Measurements from ENCODE around the gene ZBTB7B. TPM values are rescaled to one million over a fixed set of nuclear protein-coding genes. Genes with fewer than 3 reads are reported as not detected.
A peak's percentile ranks its signal among the peaks of the same experiment; 100 is the strongest.

Gene ZBTB7B
- total RNA-seq, 1 experiment from 2014 or later, result 44.1 TPM

DNA sequence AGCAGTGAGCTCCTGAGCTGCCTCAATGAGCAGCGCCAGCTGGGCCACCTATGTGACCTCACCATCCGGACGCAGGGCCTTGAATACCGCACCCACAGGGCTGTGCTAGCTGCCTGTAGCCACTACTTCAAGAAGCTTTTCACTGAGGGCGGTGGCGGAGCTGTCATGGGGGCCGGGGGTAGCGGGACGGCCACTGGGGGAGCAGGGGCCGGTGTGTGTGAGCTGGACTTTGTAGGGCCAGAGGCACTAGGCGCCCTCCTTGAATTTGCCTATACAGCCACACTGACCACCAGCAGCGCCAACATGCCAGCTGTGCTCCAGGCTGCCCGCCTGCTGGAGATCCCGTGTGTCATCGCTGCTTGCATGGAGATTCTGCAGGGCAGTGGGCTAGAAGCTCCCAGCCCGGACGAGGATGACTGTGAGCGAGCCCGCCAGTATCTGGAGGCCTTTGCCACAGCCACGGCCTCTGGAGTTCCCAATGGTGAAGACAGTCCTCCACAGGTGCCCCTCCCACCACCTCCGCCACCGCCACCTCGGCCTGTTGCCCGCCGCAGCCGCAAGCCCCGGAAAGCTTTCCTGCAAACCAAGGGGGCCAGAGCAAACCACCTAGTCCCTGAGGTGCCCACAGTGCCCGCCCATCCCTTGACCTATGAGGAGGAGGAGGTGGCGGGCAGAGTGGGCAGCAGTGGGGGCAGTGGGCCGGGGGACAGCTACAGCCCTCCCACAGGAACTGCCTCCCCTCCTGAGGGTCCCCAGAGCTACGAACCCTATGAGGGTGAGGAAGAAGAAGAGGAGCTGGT, 12.3 kb downstream of the ZBTB7B start:
- Histone ChIP-seq H2AFZ (no peak overlapping the region), H4K20me1 (ENCODE audit: insufficient read depth) (peaks cover 23% of the 10 kb centered on the region), H3K79me2 (ENCODE audit: low read depth) (peaks cover 4% of the 10 kb centered on the region; the same call in 1 of the 2 replicates), H3K9me2 (ENCODE audit: insufficient read depth) (no peaks in the 10 kb centered on the region), H3F3A (ENCODE audit: insufficient read depth, low read depth) (peaks cover 37% of the 10 kb centered on the region), H3K9me3 (ENCODE audit: insufficient read depth, low read depth) (no peaks in the 10 kb centered on the region), H3K27ac (no peak overlapping the region), H3K4me3 (no peak overlapping the region), H3K4me1 (replicated peaks; ENCODE audit: insufficient read depth) (peaks cover 28% of the 10 kb centered on the region), H3K27me3 (ENCODE audit: insufficient read depth, low read depth) (no peaks in the 10 kb centered on the region), H3K36me3 (ENCODE audit: low read depth) (no peaks in the 10 kb centered on the region), H3K4me2 (no peak overlapping the region)
- intact Hi-C loops (cut with micrococcal nuclease; ENCODE audit: unreplicated experiment), result no loop called here
- BruUV-seq (replicated peaks), result no TSS peak
- ChIA-PET CTCF (interaction anchor here (0.5 kb wide), 1 partner anchor 68 kb away, joined by 7 read pairs; no protein-coding TSS in a partner anchor), POLR2A (ENCODE audit: unreplicated experiment) (no interaction called here)
- DNase-seq, result no peak
- TF ChIP-seq, protein P1, sequence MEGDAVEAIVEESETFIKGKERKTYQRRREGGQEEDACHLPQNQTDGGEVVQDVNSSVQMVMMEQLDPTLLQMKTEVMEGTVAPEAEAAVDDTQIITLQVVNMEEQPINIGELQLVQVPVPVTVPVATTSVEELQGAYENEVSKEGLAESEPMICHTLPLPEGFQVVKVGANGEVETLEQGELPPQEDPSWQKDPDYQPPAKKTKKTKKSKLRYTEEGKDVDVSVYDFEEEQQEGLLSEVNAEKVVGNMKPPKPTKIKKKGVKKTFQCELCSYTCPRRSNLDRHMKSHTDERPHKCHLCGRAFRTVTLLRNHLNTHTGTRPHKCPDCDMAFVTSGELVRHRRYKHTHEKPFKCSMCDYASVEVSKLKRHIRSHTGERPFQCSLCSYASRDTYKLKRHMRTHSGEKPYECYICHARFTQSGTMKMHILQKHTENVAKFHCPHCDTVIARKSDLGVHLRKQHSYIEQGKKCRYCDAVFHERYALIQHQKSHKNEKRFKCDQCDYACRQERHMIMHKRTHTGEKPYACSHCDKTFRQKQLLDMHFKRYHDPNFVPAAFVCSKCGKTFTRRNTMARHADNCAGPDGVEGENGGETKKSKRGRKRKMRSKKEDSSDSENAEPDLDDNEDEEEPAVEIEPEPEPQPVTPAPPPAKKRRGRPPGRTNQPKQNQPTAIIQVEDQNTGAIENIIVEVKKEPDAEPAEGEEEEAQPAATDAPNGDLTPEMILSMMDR (conservative IDR thresholded peaks at IDR 0.05), result no peak
- TF ChIP-seq EZH2 (IDR thresholded peaks at IDR 0.05; ENCODE audit: low read depth), result no peak

DNA sequence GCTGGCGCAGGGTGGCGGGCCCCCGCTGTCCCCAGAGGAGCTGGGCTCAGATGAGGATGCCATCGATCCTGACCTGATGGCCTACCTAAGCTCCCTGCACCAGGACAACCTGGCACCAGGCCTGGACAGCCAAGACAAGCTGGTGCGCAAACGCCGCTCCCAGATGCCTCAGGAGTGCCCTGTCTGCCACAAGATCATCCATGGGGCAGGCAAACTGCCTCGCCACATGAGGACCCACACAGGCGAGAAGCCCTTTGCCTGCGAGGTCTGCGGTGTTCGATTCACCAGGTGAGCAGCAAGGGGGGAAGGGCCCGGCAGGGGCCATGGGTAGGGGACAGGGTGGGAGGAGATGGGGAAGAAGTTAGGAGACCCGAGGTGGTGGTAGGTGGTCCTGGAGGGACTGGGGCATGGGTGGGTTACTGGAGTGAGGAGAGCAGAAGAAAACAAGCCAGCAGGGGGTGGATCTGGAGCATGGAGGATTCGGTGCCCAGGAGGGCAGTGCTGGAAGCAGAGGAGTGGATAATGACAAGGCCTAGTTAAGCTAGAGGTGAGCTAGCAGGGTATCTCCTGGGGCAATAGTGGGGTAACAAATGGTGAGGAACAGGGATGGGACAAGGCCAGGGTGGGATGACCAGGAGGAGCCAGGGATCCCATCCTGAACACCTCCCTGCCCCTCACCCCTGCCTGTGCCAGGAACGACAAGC, 13.1 kb downstream of the ZBTB7B start:
- H3K9me2 ChIP-seq (ENCODE audit: insufficient read depth), result no peaks in the 10 kb centered on the region
- ChIA-PET POLR2A (ENCODE audit: unreplicated experiment) (interaction anchor here (0.6 to 0.7 kb wide), 2 partner anchors 10 to 12 kb away, joined by 4 to 5 read pairs; no protein-coding TSS in a partner anchor), CTCF (no interaction called here)
- peaks cover 4% of the 10 kb centered on the region; the same call in 1 of the 2 replicates for H3K79me2 ChIP-seq (ENCODE audit: low read depth)
- H3K4me3 ChIP-seq, result no peak overlapping the region
- no peaks in the 10 kb centered on the region for H3K27me3 ChIP-seq (ENCODE audit: insufficient read depth, low read depth)
- TF ChIP-seq EZH2 (IDR thresholded peaks at IDR 0.05; ENCODE audit: low read depth), result no peak
- TF ChIP-seq, protein P1 (conservative IDR thresholded peaks at IDR 0.05), result no peak
- no TSS peak for BruUV-seq (replicated peaks)
- no peak for DNase-seq
- H3F3A ChIP-seq (ENCODE audit: insufficient read depth, low read depth), result peaks cover 37% of the 10 kb centered on the region
- H3K4me2 ChIP-seq, result no peak overlapping the region
- peaks cover 28% of the 10 kb centered on the region for H3K4me1 ChIP-seq (replicated peaks; ENCODE audit: insufficient read depth)
- H3K27ac ChIP-seq, result no peak overlapping the region
- intact Hi-C loops (cut with micrococcal nuclease; ENCODE audit: unreplicated experiment), result loop anchor here (2.0 kb wide), 3 partner anchors 29 to 55 kb away; partner anchors contain the start of genes PYGO2 and SHC1
- no peaks in the 10 kb centered on the region for H3K36me3 ChIP-seq (ENCODE audit: low read depth)
- H4K20me1 ChIP-seq (ENCODE audit: insufficient read depth), result peaks cover 23% of the 10 kb centered on the region
- no peak overlapping the region for H2AFZ ChIP-seq
- no peaks in the 10 kb centered on the region for H3K9me3 ChIP-seq (ENCODE audit: insufficient read depth, low read depth)

DNA sequence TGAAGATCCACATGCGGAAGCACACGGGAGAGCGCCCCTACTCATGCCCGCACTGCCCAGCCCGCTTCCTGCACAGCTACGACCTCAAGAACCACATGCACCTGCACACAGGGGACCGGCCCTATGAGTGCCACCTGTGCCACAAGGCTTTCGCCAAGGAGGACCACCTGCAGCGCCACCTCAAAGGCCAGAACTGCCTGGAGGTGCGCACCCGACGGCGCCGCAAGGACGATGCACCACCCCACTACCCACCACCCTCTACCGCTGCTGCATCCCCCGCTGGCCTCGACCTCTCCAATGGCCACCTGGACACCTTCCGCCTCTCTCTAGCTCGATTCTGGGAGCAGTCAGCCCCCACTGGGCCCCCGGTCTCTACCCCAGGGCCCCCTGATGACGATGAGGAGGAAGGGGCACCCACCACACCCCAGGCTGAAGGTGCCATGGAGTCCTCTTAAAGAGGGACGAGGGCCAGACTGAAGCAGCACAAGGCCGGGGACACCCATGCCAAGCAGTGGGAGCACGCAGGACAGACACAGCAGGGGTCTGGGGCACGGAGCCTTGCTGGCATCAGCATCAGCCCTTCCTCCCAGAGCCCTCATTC, 13.7 kb downstream of the ZBTB7B start:
- BruUV-seq (replicated peaks), result no TSS peak
- Histone ChIP-seq H3K4me3 (no peak overlapping the region), H3K79me2 (ENCODE audit: low read depth) (peaks cover 4% of the 10 kb centered on the region; the same call in 1 of the 2 replicates), H3K27ac (peak overlapping the region; percentile 53), H3K4me1 (replicated peaks; ENCODE audit: insufficient read depth) (peaks cover 28% of the 10 kb centered on the region), H4K20me1 (ENCODE audit: insufficient read depth) (peaks cover 17% of the 10 kb centered on the region), H3K9me3 (ENCODE audit: insufficient read depth, low read depth) (no peaks in the 10 kb centered on the region), H3K9me2 (ENCODE audit: insufficient read depth) (no peaks in the 10 kb centered on the region), H3F3A (ENCODE audit: insufficient read depth, low read depth) (peaks cover 37% of the 10 kb centered on the region), H3K27me3 (ENCODE audit: insufficient read depth, low read depth) (no peaks in the 10 kb centered on the region), H3K4me2 (no peak overlapping the region), H3K36me3 (ENCODE audit: low read depth) (no peaks in the 10 kb centered on the region), H2AFZ (no peak overlapping the region)
- ChIA-PET CTCF (interaction anchor here (1.0 to 1.5 kb wide), 2 partner anchors 14 to 46 kb away, joined by 7 to 17 read pairs; partner anchors contain the start of genes SHC1 and ZBTB7B), POLR2A (ENCODE audit: unreplicated experiment) (interaction anchor here (0.6 to 0.7 kb wide), 3 partner anchors 9 to 76 kb away, joined by 4 to 5 read pairs (median 4); no protein-coding TSS in a partner anchor)
- TF ChIP-seq, protein P1 (conservative IDR thresholded peaks at IDR 0.05), result no peak
- TF ChIP-seq EZH2 (IDR thresholded peaks at IDR 0.05; ENCODE audit: low read depth), result no peak
- intact Hi-C loops (cut with micrococcal nuclease; ENCODE audit: unreplicated experiment), result loop anchor here (2.0 kb wide), 3 partner anchors 28 to 56 kb away; partner anchors contain the start of genes PYGO2 and SHC1
- DNase-seq, result no peak

All from PC-9 (cell line).